Raji (cell line): ENCODE results near the gene PTPRCAP.

Source experiments
- POLR2A ChIP-seq: IDR thresholded peaks from 2 replicates; pipeline ENCODE4 v1.6.1; 2011; ENCODE audit warnings: low read depth, low read length, control low read depth; ENCODE audit not compliant: insufficient read depth

The PTPRCAP gene

GRCh38 chr11:67423466-67423865 is 14.0 kb downstream of the PTPRCAP start:
- no peak for TF ChIP-seq POLR2A

- no peak for TF ChIP-seq POLR2A
Observed at GRCh38 chr11:67422891-67423290, 14.6 kb downstream of the PTPRCAP start.

- no peak for TF ChIP-seq POLR2A
Observed at GRCh38 chr11:67421430-67422031, 16.0 kb downstream of the PTPRCAP start.

- peak; percentile 89 for TF ChIP-seq POLR2A
Observed at GRCh38 chr11:67420646-67421429, 16.6 kb downstream of the PTPRCAP start.

GRCh38 chr11:67420147-67420645 is 17.3 kb downstream of the PTPRCAP start:
- TF ChIP-seq POLR2A: peak; percentile 6; the same call in 1 of the 2 replicates

- peak; percentile 20; the same call in 1 of the 2 replicates for TF ChIP-seq POLR2A
Observed at GRCh38 chr11:67419325-67420049, 18.0 kb downstream of the PTPRCAP start.

GRCh38 chr11:67418476-67419281 is 18.8 kb downstream of the PTPRCAP start:
- no peak for TF ChIP-seq POLR2A

- no peak for TF ChIP-seq POLR2A
Observed at GRCh38 chr11:67417425-67417824, 20.1 kb downstream of the PTPRCAP start.

- TF ChIP-seq POLR2A: no peak
Observed at GRCh38 chr11:67416416-67417335, 20.8 kb downstream of the PTPRCAP start.

GRCh38 chr11:67415501-67416304 is 21.8 kb downstream of the PTPRCAP start, which contains the start of gene CARNS1:
Gene CARNS1, plus strand, starts transcription at chr11:67415678. Its CDS starts 522 bp downstream, at chr11:67416200.
- TF ChIP-seq POLR2A: no peak

GRCh38 chr11:67413266-67413849 is 24.1 kb downstream of the PTPRCAP start:
- TF ChIP-seq POLR2A: no peak

GRCh38 chr11:67412495-67413179 is 24.8 kb downstream of the PTPRCAP start:
- TF ChIP-seq POLR2A: no peak; the same call in 1 of the 2 replicates
